ENCODE results near the gene PRKAG2.

PRKAG2 gene

DNA sequence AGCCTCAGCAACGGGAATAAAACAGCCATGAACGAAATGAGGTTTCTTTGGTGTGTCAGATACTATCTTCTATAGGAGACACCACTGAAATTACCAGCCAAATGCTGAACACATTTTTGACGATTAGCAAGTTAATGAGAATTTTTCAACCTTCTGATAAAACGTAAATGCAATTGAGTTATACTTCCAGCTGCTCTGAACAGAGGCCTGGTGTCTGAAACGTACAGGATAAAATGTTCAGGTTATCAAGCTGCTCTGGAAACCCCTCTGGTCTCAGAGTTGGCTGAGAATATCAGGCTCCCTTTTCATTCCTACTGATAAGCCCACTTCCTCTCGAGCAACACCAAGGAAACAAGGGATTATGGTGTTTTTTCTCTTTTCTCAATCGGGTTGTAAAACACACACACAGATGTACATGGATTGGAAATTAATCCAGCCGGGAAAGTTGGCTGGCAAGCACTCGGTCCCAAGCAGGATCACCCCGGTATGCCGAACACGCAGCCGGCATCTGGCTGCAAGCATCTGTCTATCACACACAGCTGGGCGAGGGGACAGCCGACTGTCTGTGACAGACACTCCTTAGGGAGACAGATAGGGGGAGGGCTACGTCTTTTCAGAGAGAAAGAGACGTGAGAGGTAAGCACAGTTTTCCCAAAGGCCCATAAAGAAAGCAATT, 171.8 kb downstream of the PRKAG2 start:
- DNase-seq = no peak

DNA sequence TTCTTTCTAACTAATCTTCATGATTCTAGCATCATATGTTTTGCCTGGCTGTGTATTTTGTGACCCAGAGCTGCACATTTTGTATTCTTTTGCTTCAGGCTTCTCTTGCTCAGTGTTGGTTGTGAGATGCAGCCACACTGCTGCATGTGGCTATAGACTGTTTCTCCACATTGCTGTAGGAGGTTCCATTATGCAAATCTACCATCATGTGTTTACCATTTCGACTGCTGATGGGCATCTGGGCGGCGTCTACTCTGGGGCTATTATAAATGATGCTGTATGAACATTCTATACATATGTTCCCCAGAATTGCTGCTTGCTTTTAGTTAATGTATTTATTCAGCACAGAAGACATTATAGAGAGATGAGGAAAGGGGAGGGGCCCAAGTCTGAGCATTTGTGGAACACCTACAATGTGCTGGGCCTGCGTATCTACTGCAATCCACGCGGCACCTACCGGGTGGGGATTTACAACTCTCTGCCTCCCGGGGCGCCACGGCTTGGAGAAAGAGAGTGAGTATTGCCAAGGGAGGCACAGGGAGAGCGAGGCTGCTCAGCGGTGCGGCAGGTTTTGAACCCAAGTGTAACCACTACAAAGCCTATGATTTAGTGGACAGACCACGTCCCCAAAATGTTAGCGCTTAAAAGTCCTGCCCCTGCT, 172.5 kb downstream of the PRKAG2 start:
- no peak for DNase-seq

DNA sequence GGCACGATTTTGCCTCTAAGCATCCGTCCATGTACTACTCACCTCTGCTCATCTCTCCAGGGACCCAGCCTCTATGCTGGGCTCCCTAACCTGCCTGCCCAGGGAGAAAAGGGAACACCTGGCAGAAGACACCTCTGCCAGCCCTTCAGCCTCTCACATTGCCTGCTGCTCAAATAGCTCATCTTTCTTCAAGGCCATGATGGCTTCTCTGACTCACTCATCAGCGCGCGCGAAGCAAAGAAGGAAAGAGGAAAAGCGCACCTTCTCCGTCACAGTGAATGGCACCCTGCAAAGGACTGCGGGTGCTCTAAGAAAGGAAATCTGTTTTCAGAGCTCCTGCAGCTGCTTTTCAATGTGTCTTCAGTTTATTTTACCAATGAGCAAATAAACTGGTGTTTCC, 174.0 kb downstream of the PRKAG2 start:
- DNase-seq = no peak

DNA sequence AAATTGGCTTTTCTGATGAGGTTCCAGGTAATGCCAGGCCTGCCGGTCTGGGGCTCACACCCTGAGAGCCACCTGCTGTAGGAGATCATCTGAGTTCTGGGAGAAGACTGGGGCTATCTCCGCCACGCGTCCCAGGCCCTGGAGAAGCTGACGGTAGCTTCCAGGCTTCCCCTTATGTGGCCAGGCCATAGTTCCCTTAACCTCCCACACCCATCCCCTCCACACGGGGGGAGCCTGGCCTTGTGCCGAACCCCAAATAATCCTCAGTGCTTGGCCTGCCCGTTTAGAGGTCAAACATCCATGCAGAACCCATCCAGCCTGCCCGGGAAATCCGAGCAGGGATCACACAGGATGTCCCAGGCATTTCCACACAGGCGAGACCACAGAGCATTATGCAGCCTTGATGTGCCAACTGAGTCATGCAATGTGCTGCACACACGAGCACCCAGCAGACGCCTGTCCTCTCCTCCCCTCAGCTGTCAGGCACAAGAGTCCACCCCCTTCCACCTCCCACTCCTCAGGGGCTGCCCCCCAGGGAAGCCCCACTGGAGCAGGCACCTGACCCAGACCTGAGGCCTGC, 176.2 kb downstream of the PRKAG2 start:
- no peak for DNase-seq

DNA sequence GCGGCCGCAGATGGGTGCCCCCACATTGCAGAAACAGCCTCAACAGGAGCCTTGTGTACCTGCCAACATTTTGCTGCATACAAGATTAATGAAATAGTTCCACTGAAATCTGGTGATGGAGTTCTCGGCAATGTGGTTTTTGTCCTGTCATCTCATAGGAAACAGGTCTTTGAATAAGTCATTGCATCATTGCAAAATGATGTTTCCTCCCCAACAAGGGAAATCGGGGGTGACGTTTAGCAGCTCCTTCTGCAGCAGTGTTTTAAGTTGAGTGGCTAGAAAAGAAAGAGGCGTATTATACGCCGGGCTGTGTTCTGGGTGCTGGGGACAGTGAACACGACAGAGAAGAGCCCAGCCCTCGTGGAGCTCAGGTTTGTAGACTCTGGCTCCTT, 177.0 kb downstream of the PRKAG2 start:
- no peak for DNase-seq

DNA sequence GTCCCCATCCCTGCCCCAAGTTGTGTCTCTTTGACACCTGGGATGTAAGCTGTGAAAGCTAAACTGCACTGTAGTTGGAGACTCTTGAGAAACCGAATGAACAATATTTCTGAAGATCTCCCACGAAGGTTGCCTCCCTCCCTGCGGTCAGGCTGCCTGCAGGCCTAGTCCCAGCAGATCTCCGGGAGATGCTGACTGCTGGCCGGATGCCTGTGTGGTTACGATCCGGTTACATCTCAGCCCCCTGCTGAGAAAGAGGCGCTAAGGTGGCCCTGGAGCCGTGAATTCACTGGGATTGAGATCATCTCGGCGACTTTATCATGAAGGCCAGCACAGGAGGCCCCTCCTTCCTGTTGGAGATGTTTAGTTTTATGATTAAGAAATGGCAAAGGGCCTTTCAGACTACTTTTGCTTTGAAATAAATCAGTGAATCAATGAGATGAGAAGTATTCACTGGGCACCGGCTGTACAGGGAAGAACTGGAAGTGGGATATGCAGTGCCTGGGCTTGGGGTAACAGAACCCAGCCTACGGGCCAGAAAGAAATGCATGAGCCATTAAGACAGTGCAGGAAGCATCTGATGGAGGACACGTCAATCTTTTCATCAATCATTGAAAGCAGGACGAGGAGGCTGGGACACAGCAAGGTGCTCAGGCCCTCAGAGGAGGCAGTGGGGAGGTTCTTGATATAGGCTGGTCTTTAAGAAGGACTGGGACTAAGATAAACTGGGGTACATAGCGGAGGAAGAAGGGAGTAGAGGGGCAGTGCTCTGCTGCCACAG, 177.6 kb downstream of the PRKAG2 start:
- DNase-seq = no peak

DNA sequence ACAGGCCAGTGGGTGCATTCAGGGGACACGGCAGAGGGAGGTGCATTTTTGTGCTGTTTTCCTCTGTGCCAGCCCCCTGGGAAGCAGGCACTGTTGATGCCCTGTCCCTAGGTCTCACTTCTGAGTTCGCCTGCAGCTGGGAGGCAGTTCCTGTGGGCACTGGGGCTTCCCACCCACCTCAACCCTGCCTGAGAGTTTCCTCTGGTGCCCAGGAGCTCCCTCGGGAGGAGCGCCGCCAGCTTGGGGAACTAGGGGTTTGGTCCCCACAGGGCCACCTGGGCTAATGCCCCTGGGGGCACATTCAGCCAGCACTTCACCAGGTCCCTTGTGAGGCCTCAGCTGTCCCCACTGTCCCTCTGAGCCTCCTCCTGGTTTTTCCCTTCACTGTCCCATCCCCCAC, 179.0 kb downstream of the PRKAG2 start:
- DNase-seq = no peak

DNA sequence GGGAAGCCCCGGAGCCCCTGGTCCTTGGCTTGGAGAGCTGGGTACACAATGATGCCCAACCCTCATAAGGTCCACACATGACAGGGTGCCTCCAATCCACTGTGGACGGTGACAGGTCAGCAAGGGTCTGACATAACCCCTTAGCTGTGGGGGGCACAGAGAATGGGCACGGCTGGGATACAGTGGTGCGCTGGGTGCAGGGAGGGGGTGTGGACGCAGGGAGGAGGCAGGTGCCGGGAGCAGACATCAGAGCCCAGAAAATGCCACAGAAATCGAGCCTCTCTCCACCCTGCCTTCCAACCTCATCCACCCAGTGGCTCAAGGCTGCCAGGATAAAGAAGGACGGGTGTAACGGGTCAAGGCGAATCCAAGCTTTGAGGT, 179.4 kb downstream of the PRKAG2 start:
- no peak for DNase-seq

DNA sequence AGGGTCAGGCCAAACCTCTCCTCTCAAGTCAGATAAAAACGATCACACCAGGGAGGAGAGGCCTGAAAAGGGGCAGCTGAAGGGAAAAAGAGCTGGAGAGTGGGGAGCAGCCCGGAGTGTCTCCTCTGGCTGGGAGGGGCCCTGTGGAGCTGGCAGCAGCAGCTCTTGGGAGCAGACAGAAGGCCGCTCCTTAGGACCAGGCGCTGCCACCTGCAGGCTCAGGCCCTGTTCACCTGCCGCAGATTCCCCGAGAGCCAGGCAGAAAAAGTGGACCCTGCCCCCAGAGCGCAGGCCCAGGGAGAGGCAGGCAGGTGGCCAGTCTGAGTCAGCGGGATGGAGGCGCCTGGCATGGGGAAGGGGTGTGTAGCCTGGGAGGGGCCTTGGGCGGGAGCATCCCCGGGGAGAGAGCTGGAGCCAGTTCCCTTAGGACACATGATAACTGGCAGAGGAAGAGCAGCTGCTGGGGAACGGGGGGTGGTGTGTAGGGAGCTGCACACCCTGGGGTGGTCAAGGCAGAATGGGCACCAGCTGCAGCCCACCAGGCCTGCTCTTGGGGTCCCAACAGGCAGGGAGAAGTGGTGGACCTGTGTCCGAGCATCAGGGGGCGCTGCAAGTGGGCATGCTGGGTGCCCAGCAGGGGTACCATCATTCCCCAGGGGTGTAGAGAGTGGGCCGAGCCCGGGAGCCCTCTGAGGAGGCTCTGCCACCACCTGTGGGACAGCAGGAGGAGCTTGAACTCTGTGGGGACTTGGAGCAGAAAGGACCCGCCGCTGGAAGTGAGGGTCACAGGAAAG, 180.0 kb downstream of the PRKAG2 start:
- no peak for DNase-seq

DNA sequence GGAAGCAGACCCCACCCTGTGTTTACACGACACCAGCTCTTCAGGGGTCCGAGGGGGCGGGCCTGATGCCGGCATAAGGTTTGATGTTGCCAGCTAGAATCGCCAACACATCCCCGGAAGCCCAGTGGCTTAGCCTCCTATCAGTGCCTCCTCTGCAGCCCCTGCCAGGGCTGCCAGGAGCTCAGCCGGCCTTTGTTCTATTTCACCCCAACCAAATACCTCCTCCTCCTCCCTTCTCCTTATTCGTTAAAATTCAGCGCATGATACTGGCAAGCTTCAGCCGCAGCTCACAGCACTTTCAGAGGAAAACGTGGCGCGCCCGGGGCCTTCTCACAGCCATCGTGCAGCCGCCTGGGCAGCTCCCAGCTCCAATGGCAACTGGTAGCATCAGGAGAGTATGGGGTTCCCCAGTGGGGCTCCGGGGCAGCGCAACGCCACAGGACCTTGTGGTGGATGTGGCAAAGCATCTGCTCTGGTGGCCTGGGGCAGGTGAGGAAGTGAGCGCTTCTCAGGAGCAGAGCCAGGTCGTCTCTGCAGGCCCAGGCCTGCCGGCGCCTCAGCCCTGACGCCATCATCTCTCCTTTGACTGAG, 180.9 kb downstream of the PRKAG2 start:
- DNase-seq = no peak

DNA sequence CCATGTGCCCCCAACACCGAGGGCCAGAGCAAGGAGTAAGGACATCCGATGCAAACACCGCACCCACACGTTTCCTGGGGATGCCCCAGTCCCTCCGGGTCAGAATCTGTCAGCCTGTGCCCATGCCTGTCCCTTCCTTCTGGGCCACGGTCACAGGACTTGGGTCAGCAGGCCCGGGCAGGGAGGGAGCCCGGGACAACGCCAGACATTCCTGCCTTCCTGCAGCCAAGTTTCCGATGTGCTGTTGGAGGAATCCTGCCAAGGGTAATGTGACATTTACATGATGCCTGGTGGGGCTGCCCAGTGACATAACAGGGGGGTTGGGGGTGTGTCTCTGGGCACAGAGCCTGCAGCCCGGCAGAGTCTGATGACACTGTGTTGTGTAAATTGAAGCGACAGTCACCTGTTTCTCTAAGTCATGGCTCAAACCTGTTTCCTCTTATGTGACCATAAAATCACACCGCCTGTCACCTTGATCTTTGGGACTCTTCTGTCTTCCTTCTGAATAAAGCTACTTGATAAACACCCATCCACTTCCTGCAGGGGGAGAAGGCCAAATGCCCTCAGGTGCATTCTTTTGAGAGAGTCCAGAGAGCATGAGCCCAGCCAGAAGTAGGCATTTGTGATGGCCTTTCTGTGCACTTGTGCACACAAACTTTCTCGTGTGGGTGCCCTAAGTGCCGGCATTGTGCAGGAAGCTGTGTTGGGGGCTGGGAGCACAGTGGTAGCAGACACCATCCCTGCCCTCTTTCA, 181.9 kb downstream of the PRKAG2 start:
- no peak for DNase-seq

DNA sequence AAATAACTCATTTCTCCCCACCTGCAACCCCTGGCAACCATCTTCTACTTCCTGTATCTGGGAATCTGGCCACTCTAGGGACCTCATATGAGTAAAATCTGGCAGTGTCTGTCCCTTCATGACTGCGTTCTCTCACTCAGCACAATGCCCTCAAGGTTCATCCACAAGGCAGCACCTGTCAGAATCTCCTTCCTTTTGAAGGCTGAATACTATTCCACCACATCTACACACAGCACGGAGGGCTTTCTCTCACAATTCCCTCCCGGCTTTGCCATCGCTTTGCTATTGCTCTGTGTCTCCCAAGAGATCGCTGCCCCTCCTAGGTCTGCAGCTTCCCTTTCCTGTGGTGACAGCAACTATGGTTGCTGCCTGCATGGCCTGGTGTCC, 182.5 kb downstream of the PRKAG2 start:
- no peak for DNase-seq

DNA sequence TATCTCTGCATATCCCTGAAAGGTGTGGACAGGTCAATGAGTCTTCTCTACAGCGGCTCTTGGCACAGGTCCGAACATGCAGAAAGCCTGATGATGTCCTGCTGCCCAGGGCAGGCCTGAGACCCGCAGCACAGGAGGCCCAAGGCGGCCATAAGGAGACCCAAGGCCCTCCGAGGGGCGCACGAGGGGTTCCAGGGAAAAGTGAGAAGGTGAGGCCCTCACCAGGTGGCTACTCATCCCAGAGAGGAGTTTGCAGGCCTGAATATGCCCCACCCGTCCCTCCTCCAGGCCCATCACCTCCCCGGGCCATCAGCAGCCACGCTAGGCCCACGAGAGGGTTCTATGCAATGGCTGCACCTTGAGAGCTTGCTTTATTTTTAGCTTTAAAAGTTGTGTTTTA, 183.8 kb downstream of the PRKAG2 start:
- DNase-seq = no peak

DNA sequence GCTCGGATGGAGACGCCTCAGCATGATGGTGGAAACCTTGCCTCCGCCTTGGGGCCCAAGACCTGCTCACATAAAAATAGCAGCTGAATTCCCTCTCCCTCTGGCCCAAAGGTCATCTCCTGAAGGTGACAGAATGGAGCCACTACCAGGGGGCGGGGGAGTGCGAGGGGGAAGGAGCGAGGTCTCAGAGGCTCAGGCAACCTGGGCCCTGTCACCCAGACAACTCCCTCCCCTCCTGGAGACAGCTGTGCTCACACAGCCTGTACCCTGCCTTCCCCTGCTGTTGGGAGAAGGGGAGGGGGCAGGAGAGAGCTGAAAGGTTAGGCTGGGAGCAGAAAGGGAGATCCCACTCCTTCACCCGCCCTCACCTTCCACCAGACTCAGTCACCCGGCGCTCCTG, 184.2 kb downstream of the PRKAG2 start:
- no peak for DNase-seq

DNA sequence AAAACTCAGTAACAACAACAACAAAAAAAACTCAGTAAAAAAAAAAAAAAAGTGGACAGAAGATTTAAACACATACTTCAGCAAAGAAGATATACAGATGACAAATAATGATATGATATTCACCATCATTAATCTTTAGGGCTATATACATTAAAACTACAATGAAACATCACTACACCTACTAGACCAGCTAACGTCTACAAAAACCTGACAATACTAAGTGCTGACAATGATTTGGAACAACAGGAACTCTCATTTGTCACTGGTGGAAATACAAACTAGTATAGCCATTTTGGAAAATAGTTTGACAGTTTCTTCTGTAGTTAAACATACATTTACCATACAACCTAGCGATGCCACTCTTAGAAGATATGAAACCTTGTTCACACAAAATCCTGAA, 185.5 kb downstream of the PRKAG2 start:
- DNase-seq = no peak

DNA sequence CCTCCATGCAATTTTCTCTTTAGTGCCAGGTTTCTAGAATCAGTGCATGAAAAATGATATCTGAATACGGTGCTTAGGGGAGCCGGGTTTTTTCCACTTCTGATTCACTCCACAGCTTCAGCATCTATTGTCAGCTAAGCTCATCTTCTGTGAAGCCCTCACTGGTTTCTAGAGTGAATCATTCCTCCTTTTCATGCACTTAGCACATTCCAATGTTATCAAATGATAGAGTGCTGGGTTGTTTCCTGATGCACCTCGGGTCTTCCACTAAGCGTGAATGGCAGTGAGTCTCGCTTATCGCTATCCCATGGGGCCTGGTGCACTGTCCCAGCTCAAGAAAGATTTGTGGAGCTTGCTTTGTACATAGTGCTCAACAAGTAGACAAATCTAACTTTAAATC, 186.3 kb downstream of the PRKAG2 start:
- DNase-seq = no peak

DNA sequence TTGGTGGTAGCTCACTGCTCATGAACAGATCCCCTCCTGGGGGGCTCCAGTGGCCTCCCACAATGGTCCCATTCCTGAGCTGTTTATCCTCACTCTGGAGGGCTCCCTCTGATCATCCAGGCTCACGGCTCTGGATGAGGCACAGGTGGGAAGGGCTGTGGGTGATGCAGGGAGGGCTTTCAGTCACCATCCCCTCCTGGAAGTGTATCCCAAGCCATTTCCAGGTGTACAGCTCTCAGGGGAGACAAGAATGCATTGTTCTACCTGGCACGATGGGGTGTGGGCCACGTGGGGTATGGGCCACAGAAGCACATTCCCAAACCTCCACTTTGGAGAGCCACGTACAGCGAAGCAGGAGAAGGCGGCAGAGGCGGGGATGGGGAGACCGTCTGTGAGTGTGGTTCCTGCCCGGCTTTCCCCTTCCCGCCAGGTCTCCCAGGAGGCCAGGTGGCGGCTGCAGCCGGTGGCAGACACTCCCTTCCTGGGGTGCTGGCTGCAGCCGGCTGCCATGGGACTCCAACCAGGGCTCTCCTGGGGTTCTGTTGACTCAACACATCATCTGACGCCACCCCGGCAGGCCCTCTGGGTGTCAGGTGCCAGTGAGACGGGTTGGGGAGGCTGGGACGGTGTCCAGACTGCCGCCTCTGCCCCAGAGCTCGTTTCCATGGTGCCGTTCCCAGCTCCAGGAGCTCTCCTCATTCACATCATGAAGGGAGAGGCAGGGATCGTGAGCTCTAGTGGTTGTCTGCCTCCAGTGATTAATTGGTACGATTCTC, 187.5 kb downstream of the PRKAG2 start:
- DNase-seq = no peak

DNA sequence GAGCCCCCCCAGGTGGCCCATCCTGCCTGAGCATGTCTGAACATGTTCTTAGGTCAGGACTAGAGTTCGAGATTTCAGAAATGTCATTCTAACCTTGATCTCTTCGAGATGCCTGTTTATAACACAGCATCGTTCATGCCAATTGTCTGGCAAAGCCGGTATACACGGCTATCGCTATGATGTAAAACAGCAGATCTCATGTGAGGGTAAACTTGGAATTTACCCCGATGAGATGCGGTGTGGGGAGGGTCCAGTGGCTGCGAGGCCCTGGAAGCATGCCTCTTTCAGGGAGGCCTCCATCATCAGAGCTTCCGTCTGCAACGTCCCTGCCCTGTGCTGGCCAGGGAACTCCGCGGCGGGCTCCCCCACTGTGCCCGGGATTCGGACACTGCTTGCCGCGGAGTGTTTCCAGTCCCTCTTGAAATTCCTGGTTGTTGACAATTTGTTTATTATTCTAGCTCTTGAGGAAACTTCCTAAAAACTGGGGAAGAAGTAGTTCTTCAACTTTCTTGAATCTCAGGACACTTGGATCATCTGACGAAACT, 188.6 kb downstream of the PRKAG2 start:
- no peak for DNase-seq

DNA sequence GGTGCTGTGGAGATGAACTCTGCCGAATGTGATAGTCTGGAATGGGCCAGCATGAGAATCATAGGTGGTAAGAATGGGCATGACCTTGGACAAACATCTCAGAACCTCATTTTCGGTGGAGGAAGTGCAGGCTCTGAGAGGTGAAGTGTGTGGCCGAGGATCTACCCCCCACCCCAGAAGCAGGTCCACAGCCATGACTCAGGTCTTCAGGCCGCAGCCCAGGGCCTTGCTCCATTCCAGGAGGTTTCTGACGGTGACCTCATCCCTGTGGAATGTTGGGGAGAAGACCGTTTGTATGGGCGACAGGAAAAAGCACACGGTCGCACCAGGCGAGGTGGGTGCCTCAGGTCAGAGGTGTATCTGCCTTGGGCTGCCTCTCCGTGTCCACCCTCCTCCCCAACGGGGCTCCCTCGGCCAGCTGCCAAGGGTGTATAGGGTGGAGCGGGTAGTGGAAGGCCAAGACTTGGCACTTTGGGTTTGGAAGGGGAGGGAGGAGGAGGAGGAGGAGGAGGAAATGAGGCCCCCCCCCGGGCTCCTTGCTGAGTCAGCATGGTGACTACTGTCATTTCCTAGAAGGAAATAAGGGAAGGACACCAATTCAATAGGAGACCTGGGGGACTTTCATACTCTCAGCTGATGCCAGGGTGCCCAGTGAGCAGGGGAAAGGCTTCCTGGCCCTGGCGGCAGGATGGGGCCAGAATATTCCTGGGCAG, 189.2 kb downstream of the PRKAG2 start:
- no peak for DNase-seq

DNA sequence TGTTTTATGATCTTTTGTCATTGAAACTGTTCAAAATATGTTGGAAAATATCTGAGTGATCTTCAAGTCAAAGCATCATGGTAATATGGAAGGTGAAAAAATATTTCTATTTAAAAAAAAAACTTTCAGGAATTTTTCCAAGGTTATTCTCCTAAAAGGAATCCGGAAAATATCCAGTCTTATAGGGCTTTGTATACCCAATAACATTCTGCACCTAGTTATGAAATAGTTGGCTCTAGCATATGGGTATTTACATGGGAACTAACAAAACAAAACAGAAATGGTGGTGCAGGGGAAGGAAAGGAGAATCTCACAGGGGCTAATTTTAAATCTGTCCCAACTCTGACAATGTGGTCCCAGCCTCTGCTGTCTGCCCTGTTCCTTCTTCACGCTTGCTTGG, 190.1 kb downstream of the PRKAG2 start:
- DNase-seq = no peak

All from activated CD4-positive, alpha-beta T cell treated with anti-CD3 and anti-CD28 coated beads, Interleukin-2, Interleukin-6, amounts not matched to agents 100 ng/mL and 50 ng/mL, durations not matched to agents 16 hours and 8 hours (primary cell).